SK-MEL-5 (cell line): Measurements from ENCODE around the gene JAKMIP2. TPM values are rescaled to one million over a fixed set of nuclear protein-coding genes. Genes with fewer than 3 reads are reported as not detected.
"Not testable (repeated sequence)": the region's sequence is repeated elsewhere in the genome, so short reads cannot be mapped to it uniquely, and the experiment has no call there.

ENCODE experiments used
- DNase-seq: peaks from one replicate; pipeline ENCODE4 v3.0.0-alpha.2; 2016; ENCODE audit warnings: low read depth, low spot score
- in situ Hi-C: cut with HindIII; loops from 2 replicates; pipeline ENCODE4 v1.10.0; 2016; ENCODE audit warnings: low sequenced_read_pairs, high pct_unique_total_duplicates, low pct_unique_long_range_greater_than_20kb
- total RNA-seq: library from RNA; depleted of rRNA; stranded (reverse); fragments of >200 nt; shearing (Covaris generic); gene quantifications from 2 replicates; pipeline ENCODE4 v1.2.3, GENCODE V29; 2014

Gene JAKMIP2
- total RNA-seq, 1 experiment from 2014 or later = 0.03 TPM

DNA sequence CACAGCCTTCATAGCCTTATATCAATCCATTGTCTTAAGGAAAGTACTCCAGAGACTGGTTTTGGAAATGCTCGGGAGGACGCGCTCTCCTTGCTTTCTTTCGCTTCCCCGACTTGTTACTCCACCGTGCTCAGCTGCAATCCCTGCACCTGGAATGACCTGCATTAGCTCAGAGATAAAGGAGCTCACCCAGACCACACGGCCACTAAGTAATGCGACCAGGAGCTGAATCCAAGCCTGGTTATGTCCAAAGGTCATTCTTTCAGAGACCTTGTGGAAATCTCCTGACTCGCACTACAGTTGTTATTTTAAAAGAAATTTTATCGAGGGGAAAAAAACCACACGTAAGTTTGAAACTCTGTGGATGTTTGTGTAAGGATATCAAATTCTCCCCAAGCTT, 137.3 kb downstream of the JAKMIP2 start:
- in situ Hi-C loops = no loop called here
- DNase-seq = no peak

DNA sequence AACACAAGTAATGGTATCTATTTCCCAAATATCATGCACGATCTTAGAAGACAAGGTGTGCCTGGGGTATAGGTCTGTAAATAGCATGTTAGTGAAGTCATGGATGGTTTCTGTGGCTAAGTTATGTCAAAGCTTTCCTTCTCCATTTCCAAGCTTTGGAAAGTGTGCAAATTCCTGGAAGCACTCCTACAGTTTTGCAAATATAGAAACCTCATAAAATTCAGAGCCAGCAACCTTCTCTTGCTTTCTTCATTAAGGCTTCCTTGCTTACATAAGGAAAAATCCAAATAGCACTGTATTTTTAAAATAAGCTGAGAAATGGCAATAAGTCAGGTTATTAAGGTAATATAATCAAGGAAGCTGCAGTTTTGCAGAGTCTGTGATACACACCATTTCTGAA, 138.1 kb downstream of the JAKMIP2 start:
- in situ Hi-C loops = no loop called here
- DNase-seq = no peak

DNA sequence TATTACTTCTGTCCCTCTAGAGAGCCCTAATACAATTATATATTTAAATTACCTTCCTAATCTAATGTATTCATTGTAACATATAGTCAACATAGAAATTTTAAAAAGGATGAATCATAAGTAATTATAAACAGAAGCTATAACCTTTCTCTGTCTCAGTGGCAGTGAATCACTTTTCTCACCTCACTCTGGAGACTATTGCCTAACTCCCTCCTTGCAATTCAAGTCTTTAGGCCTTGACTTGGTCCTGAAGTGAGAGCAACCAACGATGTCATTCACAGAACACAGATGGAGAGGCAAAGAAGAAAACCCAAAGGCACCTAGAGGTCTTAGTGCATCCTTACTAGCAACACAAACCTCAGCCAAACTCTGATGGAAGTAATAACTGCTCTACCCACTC, 139.4 kb downstream of the JAKMIP2 start:
- DNase-seq = no peak
- in situ Hi-C loops = no loop called here

DNA sequence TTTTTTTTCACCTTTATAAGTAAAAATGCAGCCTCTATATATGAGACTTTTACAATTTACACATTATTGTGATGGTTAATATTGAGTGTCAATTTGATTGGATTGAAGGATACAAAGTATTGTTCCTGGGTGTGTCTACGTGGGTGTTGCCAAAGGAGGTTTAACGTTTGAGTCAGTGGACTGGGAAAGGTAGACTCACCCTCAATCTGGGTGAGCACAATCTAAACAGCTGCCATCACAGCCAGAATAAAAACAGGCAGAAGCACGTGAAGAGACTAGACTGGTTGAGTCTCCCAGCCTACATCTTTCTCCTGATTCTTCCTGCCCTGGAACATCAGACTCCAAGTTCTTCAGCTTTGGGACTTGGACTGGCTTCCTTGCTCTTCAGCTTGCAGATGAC, 139.9 kb downstream of the JAKMIP2 start:
- in situ Hi-C loops = no loop called here

DNA sequence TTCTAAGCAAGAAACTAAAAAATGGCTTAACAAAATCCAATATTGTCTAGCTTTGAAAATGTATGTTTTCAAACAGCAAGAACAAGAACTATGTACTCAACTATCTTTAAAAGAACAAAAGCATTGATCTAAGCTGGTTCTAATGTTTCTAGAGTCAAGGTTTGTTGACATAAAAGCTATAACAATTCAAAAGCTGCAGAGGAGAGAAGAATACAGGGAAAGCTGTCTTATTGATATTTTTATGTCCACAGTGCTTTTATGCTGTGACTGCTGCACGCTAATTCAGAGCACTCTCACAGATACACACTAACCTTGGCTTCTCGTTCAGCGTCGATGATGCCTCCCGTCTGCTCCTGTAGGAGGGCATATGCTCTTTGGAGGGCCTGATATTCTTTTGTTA, 143.2 kb downstream of the JAKMIP2 start:
- in situ Hi-C loops = no loop called here
- DNase-seq = no peak

More for the DNA sequence above, 139.9 kb downstream of the JAKMIP2 start:
- DNase-seq = no peak

DNA sequence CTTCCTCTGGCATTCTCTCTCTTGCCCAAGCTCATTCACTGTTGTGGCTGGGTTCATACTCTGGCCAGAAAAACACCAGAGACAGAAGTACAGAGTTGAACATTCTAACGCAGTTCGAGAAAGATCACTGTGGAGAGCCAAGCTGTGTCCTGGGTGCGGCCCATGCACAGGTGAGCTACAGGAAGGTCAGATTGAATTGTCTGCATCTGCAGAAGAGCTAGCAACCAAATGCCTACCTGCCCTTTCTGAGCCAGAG, 145.9 kb downstream of the JAKMIP2 start:
- DNase-seq = no peak
- in situ Hi-C loops = no loop called here

DNA sequence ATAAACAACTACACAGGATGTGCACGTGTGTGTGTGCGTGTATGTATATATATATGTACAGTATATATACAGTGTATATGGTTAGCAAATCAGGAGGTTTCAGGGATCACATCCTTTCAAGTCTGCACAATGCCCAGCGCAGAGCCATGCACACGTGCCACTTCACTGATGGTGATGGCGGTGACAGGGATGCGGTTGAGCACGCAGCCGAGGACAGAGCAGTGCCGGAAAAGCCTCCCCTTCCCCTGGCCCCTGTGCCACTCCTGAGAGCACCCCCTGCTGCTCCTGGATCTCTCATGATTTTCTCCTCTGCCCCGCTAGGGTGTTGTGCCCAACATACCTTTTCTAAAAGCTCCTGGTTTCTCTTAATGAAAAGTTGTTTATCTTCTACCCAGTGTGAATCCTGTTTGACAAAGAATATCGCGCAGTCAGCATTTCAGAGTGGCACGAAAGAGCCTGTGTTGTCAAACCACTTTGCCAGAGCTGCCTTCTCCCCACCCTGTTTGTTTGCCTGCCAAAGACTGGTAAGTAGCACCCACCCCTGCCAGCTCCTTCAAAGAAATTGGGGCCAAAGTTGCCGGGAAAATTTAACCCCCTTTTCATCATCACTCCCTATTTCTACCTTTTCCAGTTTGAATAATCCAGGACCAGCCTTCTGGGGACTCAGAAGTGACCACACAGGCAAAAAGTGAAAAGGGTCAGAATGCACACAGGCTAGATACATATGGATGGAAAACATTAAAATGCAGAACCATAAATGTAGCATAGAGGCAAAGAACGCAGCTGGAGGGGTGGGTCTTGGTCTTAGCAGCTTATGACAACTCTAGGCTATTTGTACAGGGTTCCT, 146.4 kb downstream of the JAKMIP2 start:
- DNase-seq = no peak
- in situ Hi-C loops = no loop called here

DNA sequence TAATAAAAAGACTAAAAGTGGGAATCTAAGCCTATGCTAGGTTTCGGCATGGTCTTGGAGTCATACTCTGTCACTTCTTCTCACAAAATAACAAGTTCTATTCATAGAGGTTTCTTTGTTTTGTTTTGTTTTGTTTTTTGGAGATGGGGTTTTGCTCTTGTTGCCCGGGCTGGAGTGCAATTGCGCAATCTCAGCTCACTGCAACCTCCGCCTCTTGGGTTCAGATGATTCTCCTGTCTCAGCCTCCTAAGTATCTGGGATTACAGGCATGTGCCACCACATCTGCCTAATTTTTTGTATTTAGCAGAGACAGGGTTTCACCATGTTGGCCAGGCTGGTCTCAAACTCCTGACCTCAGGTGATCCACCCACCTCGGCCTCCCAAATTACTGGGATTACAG, 147.1 kb downstream of the JAKMIP2 start:
- DNase-seq, in situ Hi-C loops: not testable (repeated sequence)

DNA sequence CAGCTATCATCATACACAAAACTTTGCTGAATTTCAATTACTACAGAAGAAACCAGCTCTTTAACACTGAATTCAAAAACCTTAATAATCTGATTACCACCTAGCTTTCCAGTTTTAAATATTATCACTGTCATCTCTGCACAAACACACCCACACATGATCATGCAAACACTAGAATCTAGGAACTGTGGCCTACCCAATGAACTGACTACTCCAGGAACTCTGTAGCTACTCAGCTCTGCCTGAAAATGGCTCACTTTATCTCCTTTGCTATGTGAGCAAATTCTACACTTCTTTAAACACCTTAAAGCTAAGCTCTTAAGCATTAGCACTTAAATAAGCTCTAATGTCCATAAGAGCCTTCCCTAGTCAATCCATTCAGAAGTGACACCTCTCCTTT, 149.4 kb downstream of the JAKMIP2 start:
- no peak for DNase-seq
- in situ Hi-C loops = no loop called here

DNA sequence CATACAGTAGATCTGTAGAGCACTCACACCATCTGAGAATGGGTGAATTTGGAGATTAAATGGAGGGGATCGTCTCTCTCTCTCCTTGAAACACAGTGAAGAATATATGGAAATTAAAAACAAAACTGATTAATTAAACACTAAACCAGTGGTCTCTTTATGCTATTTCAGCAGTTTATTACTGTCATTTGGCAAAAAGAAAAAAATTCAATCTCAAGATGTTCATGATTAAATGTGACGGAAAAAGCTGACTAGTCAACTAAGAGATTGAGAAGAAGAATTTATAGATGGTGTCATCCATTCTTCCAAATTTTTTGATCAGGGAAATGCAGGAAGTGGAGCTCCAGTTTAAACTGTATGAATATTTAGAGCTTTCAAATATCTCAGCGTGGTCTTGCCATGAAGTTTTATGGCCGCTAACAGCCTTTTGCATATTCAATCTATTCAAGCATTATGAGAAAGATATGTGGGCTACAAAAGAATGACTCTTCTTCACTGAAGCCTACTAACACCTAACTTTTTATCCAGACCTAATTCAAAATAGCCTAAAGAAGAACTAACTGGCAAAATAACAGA, 151.0 kb downstream of the JAKMIP2 start:
- in situ Hi-C loops = no loop called here
- DNase-seq = no peak

DNA sequence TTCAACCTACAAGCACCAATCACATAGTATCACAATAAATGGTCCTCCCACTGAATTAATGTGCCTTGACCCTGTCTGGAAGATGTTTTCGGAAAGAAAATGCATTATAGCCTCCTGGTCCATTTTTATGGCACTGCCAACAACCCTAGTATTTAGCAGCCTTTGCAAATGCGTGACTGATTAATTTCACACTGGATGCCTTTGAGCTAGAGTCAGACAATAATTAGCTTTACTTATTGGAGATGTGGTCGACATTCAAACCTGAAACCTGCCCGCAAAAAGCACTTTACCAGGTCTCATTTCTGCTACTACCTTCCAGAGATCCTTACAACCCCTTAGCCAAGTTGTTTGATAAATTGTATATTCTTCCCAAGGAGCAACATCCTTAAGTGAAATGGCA, 153.3 kb downstream of the JAKMIP2 start:
- in situ Hi-C loops = no loop called here
- no peak for DNase-seq

DNA sequence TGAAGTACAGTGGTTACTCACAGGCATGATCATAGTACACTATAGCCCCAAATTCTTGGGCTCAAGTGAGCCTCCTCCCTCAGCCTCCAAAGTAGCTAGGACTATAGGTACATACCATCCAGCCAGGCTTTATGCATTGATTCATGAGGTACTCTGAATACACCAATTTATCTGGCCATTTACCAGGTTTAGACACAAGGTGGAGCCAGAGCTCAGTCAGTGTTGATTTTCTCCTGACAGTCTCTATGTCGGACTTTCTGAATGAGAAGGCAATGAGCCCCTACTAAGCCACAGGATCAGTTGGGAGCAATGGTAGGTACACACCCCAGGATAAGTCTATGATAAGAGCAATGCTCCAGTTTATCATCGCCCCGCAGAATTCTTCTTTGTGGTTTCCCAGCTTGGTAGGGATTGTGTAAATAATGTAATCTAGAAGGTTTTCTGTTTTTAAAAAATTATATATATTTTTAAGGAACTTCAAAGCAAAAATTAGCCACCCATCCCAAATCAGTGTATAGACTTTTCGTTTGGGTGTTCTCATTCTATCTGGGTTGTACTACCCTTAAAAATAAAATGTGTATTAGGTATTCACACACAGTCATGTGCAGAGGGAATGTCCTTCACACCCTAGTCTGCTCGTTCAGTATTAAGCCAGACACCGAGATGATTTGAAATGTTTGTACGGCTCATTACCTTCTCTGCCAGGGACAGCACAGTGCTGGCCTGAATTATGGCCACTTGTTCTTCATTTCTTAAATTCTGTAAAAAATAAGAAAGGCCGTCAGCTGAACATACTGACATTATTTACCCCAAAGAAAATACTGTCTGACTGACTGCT, 154.3 kb downstream of the JAKMIP2 start:
- DNase-seq = peak; percentile 89
- in situ Hi-C loops = no loop called here

DNA sequence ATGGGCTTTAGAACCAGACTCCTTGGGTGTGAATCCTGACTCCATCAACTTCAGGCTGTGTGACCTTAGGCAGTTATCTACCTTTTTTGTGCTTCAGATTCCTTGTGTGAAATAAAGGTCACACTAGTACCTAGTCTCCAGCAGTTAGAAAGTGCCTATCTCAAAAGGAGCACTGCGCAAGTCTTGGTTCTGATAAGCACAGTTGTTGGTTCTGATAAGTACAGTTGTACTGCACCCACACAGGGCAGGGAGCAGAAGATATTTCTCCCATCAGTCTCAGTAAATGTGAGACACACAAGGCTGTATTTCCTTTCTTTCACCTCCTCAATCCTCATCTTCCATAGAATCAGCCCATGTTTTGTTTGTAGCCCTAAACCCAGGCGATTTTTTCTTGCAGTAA, 156.1 kb downstream of the JAKMIP2 start:
- no peak for DNase-seq
- in situ Hi-C loops = no loop called here

DNA sequence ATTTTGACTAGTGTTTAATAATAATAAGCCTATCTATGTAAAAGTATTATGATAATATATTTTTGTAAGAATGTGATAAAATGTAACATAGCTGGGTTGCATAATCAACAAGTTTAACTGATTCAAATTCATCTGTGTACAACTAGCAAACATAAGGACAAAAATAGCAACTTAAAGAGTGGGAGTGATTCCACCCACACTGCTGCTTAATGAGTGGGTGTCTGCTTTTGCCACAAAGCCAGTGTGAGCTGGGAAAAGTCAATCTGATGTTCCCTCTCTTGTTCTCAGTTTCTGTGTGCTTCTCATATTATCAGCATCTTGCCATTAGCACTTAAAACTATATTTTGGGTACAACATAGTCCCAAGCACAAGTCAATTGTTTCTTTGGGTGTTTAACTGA, 161.5 kb downstream of the JAKMIP2 start:
- no peak for DNase-seq
- in situ Hi-C loops = no loop called here

DNA sequence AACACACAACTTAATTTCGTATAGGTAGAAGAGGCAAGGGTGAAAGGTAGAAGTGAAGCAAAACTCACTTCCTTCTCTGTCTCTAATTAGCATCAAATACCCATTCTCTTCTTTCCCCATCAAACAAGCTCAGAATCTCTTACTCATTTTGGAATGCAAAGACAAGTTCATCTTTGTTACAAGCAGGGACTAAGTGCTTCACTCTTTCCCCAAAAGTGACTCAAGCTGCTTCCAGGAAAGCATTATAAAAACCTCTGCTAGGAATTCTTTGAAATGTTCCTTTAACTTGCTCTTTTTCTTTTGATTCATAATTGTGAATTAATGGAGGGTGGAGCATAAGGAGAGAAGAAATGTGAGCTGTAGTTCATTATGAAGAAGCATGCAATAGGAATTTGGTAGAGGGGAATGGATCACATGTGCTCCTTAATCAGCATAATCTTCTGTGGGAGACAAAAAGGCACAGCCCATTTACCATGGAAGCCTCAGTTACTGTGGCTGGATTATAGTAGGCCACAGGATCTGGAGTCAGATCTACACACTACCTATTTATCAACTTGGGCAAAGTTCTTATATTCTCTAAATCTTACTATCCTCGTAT, 163.1 kb downstream of the JAKMIP2 start:
- in situ Hi-C loops = no loop called here

DNA sequence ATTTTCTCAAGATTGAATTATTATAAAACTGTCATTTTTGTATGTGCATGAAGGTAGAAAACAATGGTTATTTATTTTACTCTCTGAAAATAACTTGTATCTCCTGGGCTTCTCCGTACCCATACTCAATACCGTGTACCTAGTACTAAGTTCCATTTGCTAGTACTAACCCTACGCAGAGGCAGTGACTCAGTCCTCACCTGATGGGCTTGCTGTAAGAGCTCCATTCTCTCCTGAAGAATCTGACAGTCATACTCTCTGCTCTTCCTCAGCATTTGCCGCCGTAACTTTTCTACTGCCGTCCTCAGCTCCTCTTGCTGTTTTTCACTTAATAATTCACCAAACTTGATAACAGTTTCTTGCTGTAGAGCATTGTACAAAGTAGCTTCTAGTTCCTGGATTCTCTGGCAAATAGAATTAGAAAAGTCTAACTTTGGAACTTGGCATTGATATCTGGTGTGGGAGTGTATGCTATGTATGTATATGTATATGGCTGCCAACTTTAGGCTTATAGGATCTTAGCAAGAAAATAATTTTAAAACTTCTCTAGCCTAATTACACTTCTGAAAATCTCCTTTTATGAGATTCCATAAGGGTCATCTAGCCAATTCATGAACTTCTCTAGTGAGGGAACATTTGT, 164.7 kb downstream of the JAKMIP2 start:
- in situ Hi-C loops = no loop called here
- DNase-seq = no peak

More for the DNA sequence above, 163.1 kb downstream of the JAKMIP2 start:
- DNase-seq = no peak

DNA sequence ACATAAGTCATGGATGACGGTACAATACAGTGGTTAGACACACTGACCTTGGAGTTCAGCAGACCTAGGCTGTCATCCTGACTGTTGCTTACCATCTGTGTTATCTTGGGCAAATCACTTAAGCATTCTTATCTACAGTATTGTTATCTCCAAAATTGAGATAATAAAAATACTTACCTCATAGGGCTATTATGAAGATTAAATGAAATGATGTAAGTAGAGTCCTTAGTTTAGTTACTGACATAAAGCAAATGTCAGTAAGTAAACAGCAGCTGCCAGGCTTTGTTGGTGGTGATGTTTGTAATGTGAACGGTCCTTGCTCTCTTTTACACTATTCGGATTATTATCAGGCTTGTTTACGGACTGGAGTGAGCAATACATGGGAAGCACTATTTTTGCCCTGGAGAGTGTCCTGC, 165.3 kb downstream of the JAKMIP2 start:
- in situ Hi-C loops = no loop called here
- no peak for DNase-seq

DNA sequence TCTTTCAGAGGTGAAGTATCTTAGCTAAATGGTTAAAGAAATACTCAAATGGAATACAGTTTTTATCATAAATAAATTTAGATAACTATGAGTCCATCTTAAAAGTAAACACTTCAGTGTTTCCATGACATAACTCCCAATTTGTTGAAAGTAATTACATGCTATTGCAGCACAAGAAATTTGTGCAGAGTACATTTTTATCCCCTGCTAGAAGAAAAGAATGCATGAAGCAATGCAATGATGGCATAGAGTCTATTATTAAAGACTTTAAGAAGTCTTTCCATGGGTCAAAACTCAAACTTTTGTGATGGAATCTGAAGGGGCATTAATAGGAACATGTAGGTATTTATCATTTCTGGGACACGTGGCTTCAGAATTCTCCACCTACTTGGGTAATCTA, 166.1 kb downstream of the JAKMIP2 start:
- in situ Hi-C loops = no loop called here
- no peak for DNase-seq
